Neutrophil (primary cell): Measurements from ENCODE around the gene KRTAP2-3.
"Not testable (repeated sequence)": the region's sequence is repeated elsewhere in the genome, so short reads cannot be mapped to it uniquely, and the experiment has no call there.

Source experiments
- H3K27ac ChIP-seq: fragments of 200-600 bp; sonication (generic); 2 replicates; pipeline ENCODE4 v1.5.1; 2016; ENCODE audit warnings: mild to moderate bottlenecking, moderate library complexity
- H3K27me3 ChIP-seq: fragments of 200-600 bp; sonication (generic); 2 replicates; pipeline ENCODE4 v1.6.0; 2016; ENCODE audit warnings: mild to moderate bottlenecking
- H3K36me3 ChIP-seq: fragments of 200-600 bp; sonication (generic); 2 replicates; pipeline ENCODE4 v1.5.1; 2017
- H3K4me1 ChIP-seq, 2 experiments: fragments of 200-600 bp in 1 of 2; sonication (generic) in 1 of 2; 1 replicate in 1 of 2; 2 replicates in 1 of 2; pipeline versions ENCODE4 v1.5.1 to v1.6.1; 2013 to 2016; ENCODE audit warnings: low read depth in 1 of 2, low read length in 1 of 2, mild to moderate bottlenecking in 1 of 2, moderate library complexity in 1 of 2; ENCODE audit not compliant: control insufficient read depth in 1 of 2, insufficient read depth in 1 of 2
- H3K4me3 ChIP-seq, 2 experiments: fragments of 200-600 bp in 1 of 2; sonication (generic) in 1 of 2; 1 replicate in 1 of 2; 2 replicates in 1 of 2; pipeline ENCODE4 v1.5.1; 2013 to 2016; ENCODE audit warnings: low read depth in 1 of 2, low read length in 1 of 2, mild to moderate bottlenecking in 1 of 2, moderate library complexity in 1 of 2
- H3K9me3 ChIP-seq: fragments of 200-600 bp; sonication (generic); 2 replicates; pipeline ENCODE4 v1.5.1; 2016
- CTCF ChIP-seq: fragments of 200-600 bp; sonication (generic); IDR thresholded peaks from 2 replicates; pipeline ENCODE4 v1.5.1; 2016; ENCODE audit warnings: antibody characterized with exemption

Gene KRTAP2-3

GRCh38 chr17:41048441-41048840, 11.5 kb downstream of the KRTAP2-3 start:
- Histone ChIP-seq H3K4me1 (no peaks in the 10 kb centered on the region), H3K36me3 (no peaks in the 10 kb centered on the region), H3K9me3 (no peaks in the 10 kb centered on the region), H3K4me3 (no peak overlapping the region), H3K27ac (no peak overlapping the region), H3K27me3 (peaks cover 46% of the 10 kb centered on the region)
- TF ChIP-seq CTCF: no peak

GRCh38 chr17:41046735-41047465, 13.0 kb downstream of the KRTAP2-3 start, which contains the start of gene KRTAP2-1:
KRTAP2-1 (minus strand) TSS chr17:41047316; CDS start chr17:41047267, 49 bp downstream.
- peaks cover 46% of the 10 kb centered on the region for H3K27me3 ChIP-seq
- not testable (repeated sequence) for H3K4me1 ChIP-seq, H3K4me3 ChIP-seq, H3K27ac ChIP-seq, H3K36me3 ChIP-seq, H3K9me3 ChIP-seq

GRCh38 chr17:41042953-41043352, 17.0 kb downstream of the KRTAP2-3 start:
- no peaks in the 10 kb centered on the region for H3K9me3 ChIP-seq
- H3K36me3 ChIP-seq: no peaks in the 10 kb centered on the region
- H3K4me3 ChIP-seq: no peak overlapping the region
- TF ChIP-seq CTCF: no peak
- H3K27me3 ChIP-seq: peaks cover 37% of the 10 kb centered on the region
- no peak overlapping the region for H3K27ac ChIP-seq
- no peaks in the 10 kb centered on the region for H3K4me1 ChIP-seq

- not testable (repeated sequence) for H3K36me3 ChIP-seq
These were observed 18.9 kb downstream of the KRTAP2-3 start, which contains the start of gene KRTAP1-1 for GRCh38 chr17:41040783-41041571. KRTAP1-1 (minus strand) TSS chr17:41041450; CDS start chr17:41041397, 53 bp downstream.

GRCh38 chr17:41037853-41038350, 22.0 kb downstream of the KRTAP2-3 start:
- TF ChIP-seq CTCF: no peak
- peaks cover 26% of the 10 kb centered on the region for H3K27me3 ChIP-seq
- H3K36me3 ChIP-seq: no peaks in the 10 kb centered on the region
- no peak overlapping the region for H3K27ac ChIP-seq
- no peaks in the 10 kb centered on the region for H3K4me1 ChIP-seq
- no peaks in the 10 kb centered on the region for H3K9me3 ChIP-seq
- no peak overlapping the region for H3K4me3 ChIP-seq

More at GRCh38 chr17:41040783-41041571, 18.9 kb downstream of the KRTAP2-3 start, which contains the start of gene KRTAP1-1:
- peaks cover 32% of the 10 kb centered on the region for H3K27me3 ChIP-seq
- H3K9me3 ChIP-seq, H3K4me1 ChIP-seq, H3K27ac ChIP-seq, H3K4me3 ChIP-seq: not testable (repeated sequence)

GRCh38 chr17:41034346-41034935, 25.5 kb downstream of the KRTAP2-3 start, which contains the start of gene KRTAP1-3:
KRTAP1-3 (minus strand) TSS chr17:41034874; CDS start chr17:41034821, 53 bp downstream.
- peaks cover 32% of the 10 kb centered on the region for H3K27me3 ChIP-seq
- not testable (repeated sequence) for H3K27ac ChIP-seq, H3K4me3 ChIP-seq, H3K36me3 ChIP-seq, H3K4me1 ChIP-seq, H3K9me3 ChIP-seq
